NCI-H526 (cell line): Measurements from ENCODE around the gene TRAPPC3.
A peak's percentile ranks its signal among the peaks of the same experiment; 100 is the strongest.

Experiments used
- DNase-seq, 2 experiments: peaks; one replicate each; lab custom pipeline; 2025; lab: John Stamatoyannopoulos, UW

The TRAPPC3 gene

DNA sequence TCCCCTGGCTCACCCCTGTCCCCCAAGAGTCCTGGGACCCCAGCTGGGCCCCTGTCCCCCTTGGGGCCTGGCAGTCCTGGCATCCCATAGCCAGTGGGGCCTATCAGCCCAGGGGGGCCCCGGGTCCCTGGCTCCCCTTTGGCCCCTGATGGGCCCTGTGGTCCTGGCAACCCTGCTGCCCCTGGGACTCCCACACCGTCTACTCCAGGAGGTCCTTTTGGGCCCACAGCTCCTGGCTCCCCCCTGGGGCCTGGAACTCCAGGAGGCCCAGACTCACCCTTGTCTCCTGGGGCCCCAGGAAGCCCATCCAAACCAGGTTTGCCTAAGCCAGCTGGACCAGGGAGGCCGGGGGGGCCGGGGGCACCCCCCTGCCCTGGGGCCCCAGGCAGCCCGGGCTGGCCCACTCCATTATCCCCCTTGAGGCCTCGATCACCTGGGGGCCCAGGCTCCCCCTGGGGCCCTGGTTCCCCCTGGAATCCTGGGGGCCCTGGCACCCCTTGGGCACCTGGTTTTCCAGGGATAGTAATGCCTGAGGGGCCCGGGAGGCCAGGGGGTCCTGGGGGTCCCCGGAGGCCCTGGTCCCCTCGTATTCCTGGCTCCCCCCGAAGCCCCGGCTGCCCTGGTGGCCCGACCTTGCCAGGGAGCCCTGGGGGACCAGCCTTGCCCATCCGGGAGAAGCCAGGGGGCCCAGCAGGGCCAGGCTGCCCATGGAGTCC is 50.5 kb downstream of the TRAPPC3 start:
- DNase-seq = no peak

DNA sequence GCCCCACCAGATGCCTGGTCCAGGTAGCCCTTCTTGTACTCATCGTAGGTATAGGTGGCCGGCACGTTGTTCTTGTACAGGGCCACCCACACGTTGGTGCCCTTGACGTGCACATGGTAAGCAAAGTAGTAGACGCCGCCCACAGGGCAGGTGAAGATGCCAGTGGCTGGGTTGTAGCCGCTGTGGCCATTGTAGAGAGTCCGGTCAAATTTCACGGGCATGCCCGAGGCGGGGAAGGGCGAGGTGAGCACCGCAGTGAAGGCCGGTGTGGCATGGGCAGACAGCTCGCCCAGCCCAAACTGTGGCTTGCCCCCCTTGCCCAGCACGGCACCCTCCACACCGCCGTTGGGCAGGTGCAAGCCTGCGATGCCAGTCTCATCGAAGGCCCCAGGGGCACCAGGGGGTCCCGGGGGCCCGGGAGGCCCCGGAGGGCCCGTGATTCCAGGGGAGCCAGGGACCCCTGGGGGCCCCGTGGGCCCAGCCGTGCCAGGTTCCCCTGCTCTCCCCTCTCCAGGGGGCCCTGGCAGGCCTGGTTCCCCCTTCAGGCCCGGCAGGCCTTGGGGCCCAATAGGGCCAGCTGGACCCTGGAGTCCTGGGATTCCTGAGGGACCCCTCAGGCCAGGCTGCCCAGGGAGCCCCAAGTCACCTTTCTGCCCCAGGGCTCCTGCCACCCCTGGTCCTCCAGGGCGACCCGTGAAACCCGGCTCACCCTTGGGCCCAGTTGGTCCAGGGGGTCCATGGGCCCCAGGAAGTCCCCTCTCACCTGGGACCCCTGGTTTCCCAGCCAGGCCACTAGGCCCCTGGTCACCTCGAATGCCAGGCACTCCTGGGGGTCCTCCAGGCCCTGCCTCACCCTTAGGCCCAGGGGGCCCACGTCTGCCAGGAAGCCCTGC is 51.3 kb downstream of the TRAPPC3 start:
- DNase-seq = no peak

DNA sequence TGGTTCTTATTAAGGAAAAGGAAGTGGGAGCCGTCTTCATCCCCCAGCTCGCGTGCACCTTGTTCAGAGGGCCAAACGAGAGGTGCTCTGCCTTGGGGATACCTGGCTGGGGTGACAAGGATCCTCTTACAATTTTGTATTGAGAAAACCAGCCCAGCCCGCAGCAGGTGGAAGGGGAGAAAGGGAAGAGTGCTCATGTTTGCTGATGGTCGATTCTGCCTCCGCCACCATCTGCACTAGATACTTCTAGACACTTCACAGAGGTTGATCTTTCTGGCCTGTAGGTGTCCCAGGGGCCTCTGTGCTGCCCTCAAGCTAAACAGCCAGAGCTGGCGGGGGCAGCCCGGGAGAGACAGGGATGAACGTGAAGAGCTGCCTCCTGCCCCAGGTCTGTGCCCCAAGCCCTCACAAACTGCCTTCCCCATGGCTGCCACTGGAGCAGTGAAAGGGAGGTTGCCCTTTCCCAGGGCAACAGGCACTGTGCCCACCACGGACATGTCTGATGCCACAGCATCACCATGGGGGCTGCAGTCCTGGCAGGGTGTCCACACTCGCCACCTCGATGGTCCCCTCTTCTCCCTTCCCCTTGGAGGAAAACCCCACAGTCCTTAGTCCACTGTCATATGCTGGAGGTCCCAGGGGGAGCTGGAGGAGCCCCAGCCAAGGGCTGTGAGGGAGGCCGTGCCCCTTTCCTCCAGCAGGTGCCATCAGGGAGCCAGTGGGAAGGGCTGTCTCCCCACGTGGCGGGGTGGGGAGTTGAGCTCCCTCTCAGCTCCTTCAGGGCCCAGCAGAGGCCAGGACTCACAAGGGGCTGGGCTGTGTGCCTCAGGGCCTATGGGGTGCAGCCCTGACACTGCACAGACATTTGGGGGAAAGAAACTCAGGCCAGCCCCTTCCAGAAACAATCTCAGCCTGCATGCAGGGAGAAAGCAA is 52.5 kb downstream of the TRAPPC3 start:
- DNase-seq = peak; percentile 44 to 78

DNA sequence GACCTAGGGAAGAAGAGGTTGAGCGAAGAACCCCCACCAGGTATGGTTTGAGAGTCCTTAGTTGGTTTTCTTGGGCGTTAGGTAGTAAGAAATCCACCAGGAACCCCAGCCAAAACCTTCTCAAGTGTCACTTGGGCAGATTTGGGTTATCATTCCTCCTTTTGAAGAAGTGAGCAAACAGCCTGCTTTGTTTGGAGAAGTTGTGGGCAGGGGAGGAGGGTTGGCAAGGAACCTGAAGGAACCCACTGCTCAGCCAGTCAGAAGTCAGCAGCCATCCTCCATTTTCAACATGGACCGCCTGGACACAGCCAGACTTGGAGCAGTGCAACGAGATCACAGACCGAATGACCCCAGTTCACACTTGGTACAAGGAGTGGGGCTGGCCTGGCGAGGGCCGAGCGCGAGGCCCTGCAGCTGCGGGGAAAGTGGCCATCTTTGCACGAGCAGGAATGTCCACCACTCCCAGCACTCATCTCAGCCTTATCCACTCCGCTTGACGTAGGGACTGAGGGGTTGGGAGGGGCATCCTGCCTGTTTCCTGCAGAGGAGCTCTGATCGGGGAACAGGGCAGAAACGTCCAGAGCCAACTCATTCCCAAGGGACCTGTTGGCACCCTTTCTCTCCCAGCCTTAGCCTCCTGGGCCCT is 53.4 kb downstream of the TRAPPC3 start:
- peak in 1 of 2 experiments; percentile 27 for DNase-seq

DNA sequence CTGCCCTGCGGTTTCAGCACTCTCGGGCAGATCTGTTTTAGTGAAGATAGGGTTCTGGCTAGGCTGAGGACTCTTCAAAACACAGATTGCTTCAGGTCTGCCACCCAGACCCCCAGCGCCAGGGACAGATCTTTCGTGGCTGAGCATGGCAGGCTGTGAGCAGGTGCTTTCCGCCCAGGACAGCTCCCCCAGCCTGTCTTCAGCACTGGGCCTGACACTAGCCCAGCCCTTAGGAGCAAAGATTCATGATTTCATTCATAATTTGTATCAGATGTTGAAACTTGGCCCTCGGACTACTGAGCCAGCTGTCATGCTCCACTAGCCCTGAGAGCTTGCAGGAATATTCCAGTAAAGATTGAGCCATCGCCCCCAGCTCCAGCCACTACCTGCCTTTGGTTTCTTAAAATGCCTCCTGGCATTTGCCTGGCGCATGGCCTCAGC is 54.6 kb downstream of the TRAPPC3 start:
- DNase-seq = no peak

DNA sequence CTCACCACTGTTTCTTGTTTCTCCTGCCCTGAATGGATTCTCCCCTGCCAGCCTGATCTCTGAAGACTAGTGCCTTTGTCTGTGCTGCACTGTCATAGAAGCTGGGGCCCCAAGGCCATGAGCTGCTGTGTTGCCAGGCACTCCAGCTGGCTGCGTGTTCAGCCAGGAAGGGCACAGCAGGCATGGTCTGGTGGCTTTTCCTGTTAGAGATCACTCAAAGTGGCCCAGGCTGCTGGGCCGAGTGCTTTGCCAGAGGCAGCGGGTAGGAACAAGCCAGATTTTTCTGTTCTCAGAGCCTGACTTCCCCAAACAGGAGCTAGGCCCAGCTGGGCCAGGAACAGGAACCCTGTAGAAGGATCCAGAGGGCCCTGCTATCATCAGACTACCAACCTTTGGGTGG is 55.4 kb downstream of the TRAPPC3 start:
- DNase-seq = no peak

DNA sequence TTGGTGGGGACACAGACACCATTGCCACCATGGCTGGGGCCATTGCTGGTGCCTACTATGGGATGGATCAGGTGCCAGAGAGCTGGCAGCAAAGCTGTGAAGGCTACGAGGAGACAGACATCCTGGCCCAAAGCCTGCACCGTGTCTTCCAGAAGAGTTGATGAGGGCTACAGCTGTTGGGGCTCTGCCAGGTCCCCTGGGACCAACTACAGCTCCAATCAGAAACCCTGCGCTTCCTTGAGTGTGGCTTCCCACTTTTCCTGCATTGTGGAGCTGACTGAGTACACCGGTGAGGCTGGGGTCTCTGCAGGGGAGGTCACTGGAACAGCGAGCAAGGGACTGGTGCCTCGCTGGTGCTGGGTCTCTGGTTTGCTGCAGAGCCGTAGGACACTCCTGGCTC is 56.1 kb downstream of the TRAPPC3 start:
- no peak for DNase-seq

DNA sequence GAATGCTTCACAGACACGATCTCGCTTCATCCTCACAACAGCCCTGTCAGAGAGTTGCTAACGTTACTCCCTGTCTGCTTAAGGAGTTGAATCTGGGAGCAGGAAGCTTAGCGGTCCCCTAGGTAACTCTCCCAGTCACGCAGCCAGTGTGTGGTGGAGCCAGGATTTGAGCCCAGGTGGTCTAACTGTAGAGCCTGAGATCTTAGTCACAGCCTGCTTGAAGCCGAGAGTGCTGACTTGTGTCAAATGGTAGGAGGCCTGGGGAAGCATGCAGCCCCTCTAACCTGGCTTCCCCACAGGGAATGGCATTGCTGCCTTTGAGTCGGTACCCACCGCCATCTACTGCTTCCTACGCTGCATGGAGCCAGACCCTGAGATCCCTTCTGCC is 56.5 kb downstream of the TRAPPC3 start:
- DNase-seq = no peak

DNA sequence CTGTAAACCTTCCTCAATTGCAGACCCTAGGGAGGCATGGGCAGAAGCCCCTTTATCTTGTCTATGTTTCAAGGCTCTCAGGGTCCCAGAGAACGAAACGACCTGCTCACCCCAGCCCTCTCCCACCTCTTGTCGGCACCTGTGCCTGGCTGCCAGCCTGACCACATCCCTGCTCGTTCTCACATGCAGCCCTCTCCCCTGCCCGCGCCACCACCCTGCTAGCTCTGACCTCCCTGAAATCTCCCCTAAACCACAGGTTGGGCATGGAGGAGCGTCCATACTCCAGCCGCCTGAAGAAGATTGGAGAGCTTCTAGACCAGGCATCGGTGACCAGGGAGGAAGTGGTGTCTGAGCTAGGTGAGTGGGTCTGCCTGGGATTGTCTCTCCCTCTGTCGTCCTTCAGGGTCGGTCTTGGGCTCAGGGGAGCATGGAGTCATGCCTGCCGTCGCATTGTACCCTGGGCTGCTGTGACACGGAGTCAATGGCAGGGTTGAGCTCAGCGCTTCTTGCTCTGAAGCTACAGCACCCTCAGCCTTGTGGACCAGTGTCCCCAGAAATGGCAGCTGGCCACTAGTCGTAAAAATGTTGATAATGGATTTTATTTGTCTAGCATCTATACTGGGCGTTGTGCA is 57.0 kb downstream of the TRAPPC3 start:
- DNase-seq = no peak

DNA sequence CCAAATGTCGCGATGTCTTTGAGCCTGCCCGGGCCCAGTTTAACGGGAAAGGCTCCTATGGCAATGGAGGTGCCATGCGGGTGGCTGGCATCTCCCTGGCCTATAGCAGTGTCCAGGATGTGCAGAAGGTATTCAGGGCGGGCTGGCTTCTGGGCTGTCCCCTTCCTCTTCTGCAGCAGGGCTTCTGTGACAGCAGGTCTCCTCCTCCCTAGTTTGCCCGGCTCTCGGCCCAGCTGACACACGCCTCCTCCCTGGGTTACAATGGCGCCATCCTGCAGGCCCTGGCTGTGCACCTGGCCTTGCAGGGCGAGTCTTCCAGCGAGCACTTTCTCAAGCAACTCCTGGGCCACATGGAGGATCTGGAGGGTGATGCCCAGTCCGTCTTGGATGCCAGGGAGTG is 57.6 kb downstream of the TRAPPC3 start:
- no peak for DNase-seq

DNA sequence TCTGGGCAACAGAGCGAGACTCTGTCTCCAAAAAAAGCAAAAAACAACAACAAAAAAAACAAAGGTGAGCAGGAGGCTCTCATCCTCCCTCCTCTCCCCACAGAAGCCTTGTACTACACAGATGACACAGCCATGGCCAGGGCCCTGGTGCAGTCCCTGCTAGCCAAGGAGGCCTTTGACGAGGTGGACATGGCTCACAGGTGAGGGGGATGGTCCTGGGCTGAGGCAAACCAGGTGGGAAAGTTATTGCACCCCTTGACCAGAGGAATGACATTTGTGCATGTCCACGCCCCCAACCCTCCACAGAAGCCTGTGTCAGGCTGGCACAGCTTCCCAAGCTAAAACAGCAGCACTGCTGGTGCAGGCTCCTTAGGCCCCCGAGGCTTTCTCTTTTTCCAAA is 58.1 kb downstream of the TRAPPC3 start:
- no peak for DNase-seq

DNA sequence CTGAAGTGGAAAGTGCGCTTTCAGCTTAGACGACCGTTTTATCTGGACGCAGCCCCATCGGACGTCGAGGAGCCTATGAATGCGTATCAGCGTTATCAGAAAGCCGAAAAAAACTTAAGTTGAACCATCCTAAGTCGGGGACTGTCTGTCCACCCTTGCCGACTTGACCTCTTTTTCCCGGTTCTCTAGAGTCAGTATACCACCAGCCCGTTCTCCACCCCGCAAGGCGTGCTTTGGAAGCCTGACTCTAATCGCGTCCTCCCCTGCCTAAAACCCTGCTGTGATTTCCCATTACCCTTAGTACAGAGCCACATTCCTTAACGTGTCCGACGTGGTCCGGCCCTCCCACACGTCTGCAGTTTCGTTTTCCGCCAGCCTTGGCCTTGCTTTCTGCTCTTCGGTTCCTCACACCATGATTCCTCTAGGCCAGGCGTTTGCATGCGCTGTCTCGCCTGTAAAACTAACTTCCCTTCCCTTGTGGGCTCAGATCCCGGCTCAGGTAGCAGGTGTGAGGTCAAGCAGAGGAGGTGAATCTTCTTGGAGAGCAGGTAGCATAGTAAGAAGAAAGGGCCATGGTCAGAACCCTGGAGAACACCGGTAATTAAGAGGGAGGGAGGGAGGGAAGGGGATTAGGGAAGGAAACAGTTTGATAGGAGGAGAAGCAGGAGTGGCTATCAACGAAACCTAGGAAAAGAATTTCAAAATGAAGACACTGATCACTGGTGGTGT is 59.7 kb downstream of the TRAPPC3 start:
- DNase-seq = no peak

DNA sequence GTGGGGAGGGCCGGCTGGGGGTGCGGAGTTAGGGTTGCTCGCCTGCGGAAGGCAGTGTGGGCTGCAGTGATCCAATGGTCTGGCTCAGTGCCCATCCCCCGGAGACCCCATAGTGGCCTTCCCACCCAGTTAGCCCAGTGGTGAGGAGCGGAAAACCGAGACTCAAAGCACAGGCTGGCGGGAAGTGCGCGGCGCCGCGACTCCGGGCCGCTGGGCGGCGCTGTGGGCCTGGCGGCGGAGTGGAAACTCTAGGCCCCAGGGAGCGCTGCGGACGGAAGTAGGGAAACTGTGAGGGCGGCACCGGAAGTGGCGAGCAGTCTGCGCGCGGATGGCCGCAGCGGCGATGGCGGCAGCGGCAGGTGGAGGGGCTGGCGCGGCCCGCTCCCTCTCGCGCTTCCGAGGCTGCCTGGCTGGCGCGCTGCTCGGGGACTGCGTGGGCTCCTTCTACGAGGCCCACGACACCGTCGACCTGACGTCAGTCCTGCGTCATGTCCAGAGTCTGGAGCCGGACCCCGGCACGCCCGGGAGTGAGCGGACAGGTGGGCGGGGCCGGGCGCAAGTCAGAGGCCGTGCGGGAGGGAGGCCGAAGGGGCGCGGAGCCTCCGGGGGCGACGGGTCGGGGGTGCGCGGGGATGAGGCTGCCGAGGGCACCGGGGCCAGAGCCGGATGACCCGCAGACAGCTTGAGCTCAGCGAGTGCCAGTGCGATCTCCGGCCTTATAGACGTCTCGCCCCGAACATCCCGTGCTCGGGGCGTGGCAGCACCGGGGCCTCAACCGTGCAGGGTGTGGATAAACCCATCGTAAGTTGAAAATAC is 60.5 kb downstream of the TRAPPC3 start, which contains the start of gene ADPRS:
ADPRS (plus strand) TSS at position 316 of the 816 bp plus-strand sequence; CDS start at position 329, 13 bp downstream.
- peak; percentile 84 to 98 for DNase-seq

DNA sequence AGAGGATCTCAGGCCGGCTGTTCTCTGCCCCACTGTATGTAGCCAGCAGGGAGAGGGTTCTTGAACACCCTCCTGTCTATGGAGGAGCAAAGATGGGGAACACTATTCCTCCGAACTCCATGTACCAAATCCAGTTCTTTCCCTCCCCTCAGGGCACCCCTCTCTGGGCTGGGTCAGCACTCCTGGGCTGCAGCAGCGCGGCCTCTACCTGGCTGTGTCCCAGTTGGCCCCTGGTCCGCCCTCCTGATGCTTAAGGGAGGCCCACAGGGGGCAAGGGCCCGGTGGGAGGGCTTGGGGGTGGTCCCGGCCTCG is 61.1 kb downstream of the TRAPPC3 start:
- no peak for DNase-seq

DNA sequence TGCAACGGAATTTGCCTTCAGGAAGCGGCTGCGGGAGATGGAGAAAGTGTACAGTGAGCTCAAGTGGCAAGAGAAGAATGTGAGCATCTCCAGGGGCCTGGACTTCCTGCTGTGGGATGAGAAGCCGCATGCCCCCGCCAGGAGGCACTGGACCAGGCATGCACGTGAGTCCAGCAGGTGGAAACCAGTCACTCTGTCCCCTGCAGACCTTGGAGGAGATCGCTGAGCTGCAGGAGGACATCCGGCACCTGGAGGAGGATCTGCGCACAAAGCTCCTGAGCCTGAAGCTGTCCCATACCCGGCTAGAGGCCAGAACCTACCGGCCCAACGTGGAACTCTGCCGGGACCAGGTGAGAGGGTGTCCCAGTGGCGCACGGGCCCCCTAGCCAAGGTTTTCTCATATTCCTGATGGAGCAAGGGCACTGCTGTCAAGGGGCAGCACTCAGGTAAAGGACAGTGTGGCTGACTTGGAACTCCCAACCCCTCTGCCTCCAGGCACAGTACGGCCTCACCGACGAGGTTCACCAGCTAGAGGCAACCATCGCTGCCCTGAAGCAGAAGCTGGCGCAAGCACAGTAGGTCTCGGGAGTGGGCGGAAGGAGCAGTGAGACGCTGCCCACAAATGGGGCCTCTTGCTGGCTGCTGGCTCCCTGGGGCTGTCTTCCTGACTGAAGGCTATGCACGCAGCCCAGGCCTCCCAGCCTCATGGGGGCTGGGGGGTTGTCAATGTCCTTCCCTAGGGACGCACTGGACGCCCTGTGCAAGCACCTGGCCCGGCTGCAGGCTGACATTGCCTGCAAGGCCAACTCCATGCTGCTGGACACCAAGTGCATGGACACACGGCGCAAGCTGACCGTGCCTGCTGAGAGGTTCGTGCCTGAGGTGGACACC is 61.8 kb downstream of the TRAPPC3 start:
- DNase-seq = no peak
